ENCODE results near the gene ANKRD12.

DNA sequence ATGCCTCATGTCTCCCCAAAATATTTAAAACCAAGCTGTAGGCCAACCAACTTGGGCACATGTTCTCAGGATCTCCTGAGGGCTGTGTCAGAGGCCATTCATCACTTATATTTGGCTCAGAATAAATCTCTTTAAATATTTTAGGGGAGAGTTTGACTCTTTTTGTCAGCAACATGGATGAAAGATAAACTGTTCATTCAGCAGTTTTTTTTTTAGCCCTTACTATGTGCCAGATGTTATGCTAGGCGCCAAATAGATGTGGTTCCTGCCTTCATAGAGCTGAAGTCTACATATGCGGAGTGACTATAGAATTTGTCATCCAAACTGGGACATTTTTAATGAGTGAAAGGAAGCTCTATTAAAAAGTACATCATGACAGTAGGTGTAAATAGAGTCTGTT, 155.5 kb downstream of the ANKRD12 start:
- TF ChIP-seq CTCF (IDR thresholded peaks at IDR 0.05; ENCODE audit: low read depth, low read length), result no peak
- no peak for TF ChIP-seq EZH2phosphoT487 (IDR thresholded peaks at IDR 0.05; ENCODE audit: low read depth)
